CD4-positive, alpha-beta memory T cell (primary cell): ENCODE results near the gene TLNRD1. TPM values are rescaled to one million over a fixed set of nuclear protein-coding genes. Genes with fewer than 3 reads are reported as not detected.

Source experiments
- CTCF ChIA-PET: fragments of 350-600 bp; sonication (Branson Sonifier 250); formaldehyde crosslinking; loops from one replicate; lab custom pipeline; 2021; ENCODE audit warnings: inconsistent platforms; ENCODE audit not compliant: partially characterized antibody; lab: Charles Lee
- POLR2A ChIA-PET: fragments of 350-600 bp; sonication (Branson Sonifier 250); formaldehyde crosslinking; loops from one replicate; lab custom pipeline; 2021; ENCODE audit not compliant: partially characterized antibody; lab: Charles Lee
- DNase-seq, 5 donors: peaks; one replicate each; pipeline versions ENCODE4 v3.0.0 to v3.0.0-alpha.2; 2020 to 2022; ENCODE audit warnings: mixed read lengths in 1 of 5
- H3K27ac ChIP-seq: one replicate; pipeline ENCODE4 v1.7.0; 2013; ENCODE audit warnings: low read depth, low read length
- H3K27me3 ChIP-seq: 2 replicates; pipeline ENCODE4 v1.7.0; 2013; ENCODE audit warnings: mild to moderate bottlenecking, low read length, moderate library complexity; ENCODE audit not compliant: insufficient read depth
- H3K36me3 ChIP-seq: 2 replicates; pipeline ENCODE4 v1.7.0; 2013; ENCODE audit warnings: mild to moderate bottlenecking, low read length, moderate library complexity; ENCODE audit not compliant: insufficient read depth
- H3K4me1 ChIP-seq: 2 replicates; pipeline ENCODE4 v1.7.0; 2013; ENCODE audit warnings: mild to moderate bottlenecking, low read length, moderate library complexity; ENCODE audit not compliant: insufficient read depth
- H3K4me3 ChIP-seq, 2 donors: one replicate each; pipeline ENCODE4 v1.7.0; 2013; ENCODE audit warnings: low read length in 2 of 2, mild to moderate bottlenecking in 1 of 2
- H3K9me3 ChIP-seq, 2 donors: one replicate each; pipeline ENCODE4 v1.7.0; 2013; ENCODE audit warnings: low read length in 2 of 2, control low read depth in 1 of 2; ENCODE audit not compliant: control insufficient read depth in 1 of 2
- H3K27ac Mint-ChIP-seq, 7 donors: one replicate each; pipeline ENCODE4 v1.8.0; 2020 to 2021; ENCODE audit warnings: mixed read lengths in 7 of 7, mild to moderate bottlenecking in 6 of 7, inconsistent platforms in 3 of 7, moderate library complexity in 3 of 7
- H3K27me3 Mint-ChIP-seq, 2 donors: one replicate each; pipeline ENCODE4 v1.8.0; 2020 to 2021; ENCODE audit warnings: mixed read lengths in 2 of 2
- H3K36me3 Mint-ChIP-seq, 2 donors: one replicate each; pipeline ENCODE4 v1.8.0; 2020 to 2021; ENCODE audit warnings: mixed read lengths in 2 of 2, inconsistent platforms in 1 of 2, mild to moderate bottlenecking in 1 of 2
- H3K4me1 Mint-ChIP-seq, 4 donors: one replicate each; pipeline ENCODE4 v1.8.0; 2020 to 2021; ENCODE audit warnings: mixed read lengths in 4 of 4, mild to moderate bottlenecking in 1 of 4
- H3K4me3 Mint-ChIP-seq, 8 donors: one replicate each; pipeline ENCODE4 v1.8.0; 2020 to 2021; ENCODE audit warnings: mixed read lengths in 8 of 8, mild to moderate bottlenecking in 7 of 8, moderate library complexity in 6 of 8, inconsistent platforms in 3 of 8
- H3K9me3 Mint-ChIP-seq, 8 donors: one replicate each; pipeline ENCODE4 v1.8.0; 2020 to 2021; ENCODE audit warnings: mixed read lengths in 8 of 8, mild to moderate bottlenecking in 5 of 8, inconsistent platforms in 3 of 8, moderate library complexity in 1 of 8
- intact Hi-C: fragments of 100-400 bp; cut with micrococcal nuclease; formaldehyde crosslinking; loops from one replicate; pipeline ENCODE4 v1.15.1; 2023
- polyA plus RNA-seq, 2 donors: library from polyadenylated mRNA; unstranded; fragments of 300-500 nt; fragmentation: Illumina TruSeq; gene quantifications; one replicate each; pipeline ENCODE4 v1.2.3, GENCODE V29; 2021
- total RNA-seq, 2 experiments: library from RNA; stranded (reverse); gene quantifications; one replicate each; pipeline ENCODE4 v1.2.3, GENCODE V29; 2021

TLNRD1 gene
- total and polyA plus RNA-seq, 4 experiments from 2014 or later: 2.4 to 29.8 (median 17.5) TPM

DNA sequence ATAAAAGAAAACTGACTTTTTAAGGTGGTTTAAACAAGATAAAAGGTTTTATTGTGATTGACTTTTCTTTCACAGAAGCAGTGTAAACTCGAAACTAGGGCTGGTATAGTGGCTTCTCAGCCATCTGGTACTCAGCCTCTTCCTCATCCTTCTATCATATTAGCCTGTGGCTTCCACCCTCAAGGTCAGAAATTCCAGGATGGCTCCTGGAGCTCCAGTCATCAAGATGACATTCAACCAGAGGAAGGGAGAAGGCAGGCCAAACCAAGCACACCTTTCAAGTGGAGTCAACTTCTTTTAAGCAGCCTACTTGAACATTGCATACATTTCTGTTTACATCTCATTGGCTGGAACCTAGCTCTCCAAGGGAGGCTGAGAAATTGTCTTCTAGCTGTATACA lies 9.8 kb upstream of the TLNRD1 start:
- ChIA-PET CTCF (interaction anchor here (1.4 to 5.9 kb wide), 5 partner anchors 10 to 285 kb away, joined by 3 to 45 read pairs (median 13); partner anchors contain the start of gene TLNRD1), POLR2A (interaction anchor here (0.9 to 8.2 kb wide), 4 partner anchors 11 to 318 kb away, joined by 3 to 109 read pairs (median 6); partner anchors contain the start of gene TLNRD1)
- Histone ChIP-seq H3K27ac (no peak overlapping the region), H3K27me3 (no peaks in the 10 kb centered on the region), H3K36me3 (no peaks in the 10 kb centered on the region), H3K4me3 (no peak overlapping the region), H3K9me3 (no peaks in the 10 kb centered on the region), H3K4me1 (peaks cover 49% of the 10 kb centered on the region)
- peak overlapping the region in 3 of 8 donors; percentile 13 to 55 (median 20) for H3K4me3 Mint-ChIP-seq
- peak overlapping the region in 6 of 7 donors; percentile 22 to 67 (median 40) for H3K27ac Mint-ChIP-seq
- peaks cover 0 to 20% of the 10 kb centered on the region in 2 donors for H3K36me3 Mint-ChIP-seq
- DNase-seq: no peak
- peaks cover 0 to 2% (median 0%) of the 10 kb centered on the region in 8 donors for H3K9me3 Mint-ChIP-seq
- H3K4me1 Mint-ChIP-seq: peaks cover 35 to 67% (median 50%) of the 10 kb centered on the region in 4 donors
- intact Hi-C loops: loop anchor here (10.0 kb wide), 1 partner anchor 936 kb away; the partner anchor contains the start of gene ZFAND6
- H3K27me3 Mint-ChIP-seq: no peaks in the 10 kb centered on the region

GRCh38 chr15:80991421-80991820 lies 9.3 kb upstream of the TLNRD1 start:
- intact Hi-C loops: loop anchor here (10.0 kb wide), 1 partner anchor 937 kb away; the partner anchor contains the start of gene ZFAND6
- H3K4me3 ChIP-seq: no peak overlapping the region
- POLR2A ChIA-PET: interaction anchor here (1.1 to 8.2 kb wide), 3 partner anchors 10 to 317 kb away, joined by 3 to 109 read pairs (median 8); partner anchors contain the start of gene TLNRD1
- no peaks in the 10 kb centered on the region for H3K27me3 ChIP-seq
- no peaks in the 10 kb centered on the region for H3K36me3 ChIP-seq
- CTCF ChIA-PET: interaction anchor here (2.0 to 5.9 kb wide), 4 partner anchors 9 to 275 kb away, joined by 6 to 45 read pairs (median 16); partner anchors contain the start of gene TLNRD1
- no peaks in the 10 kb centered on the region for H3K9me3 ChIP-seq
- peaks cover 34 to 64% (median 48%) of the 10 kb centered on the region in 4 donors for H3K4me1 Mint-ChIP-seq
- peaks cover 0 to 5% (median 0%) of the 10 kb centered on the region in 8 donors for H3K9me3 Mint-ChIP-seq
- H3K27me3 Mint-ChIP-seq: no peaks in the 10 kb centered on the region
- peaks cover 0 to 17% of the 10 kb centered on the region in 2 donors for H3K36me3 Mint-ChIP-seq
- H3K27ac ChIP-seq: no peak overlapping the region
- peak overlapping the region in 6 of 7 donors; percentile 22 to 67 (median 40) for H3K27ac Mint-ChIP-seq
- H3K4me1 ChIP-seq: peaks cover 44% of the 10 kb centered on the region
- DNase-seq: no peak
- peak overlapping the region in 4 of 8 donors; percentile 13 to 55 (median 28) for H3K4me3 Mint-ChIP-seq

GRCh38 chr15:80992006-80992405 lies 8.7 kb upstream of the TLNRD1 start:
- Histone ChIP-seq H3K36me3 (no peaks in the 10 kb centered on the region), H3K27me3 (no peaks in the 10 kb centered on the region), H3K4me1 (peaks cover 38% of the 10 kb centered on the region), H3K9me3 (no peaks in the 10 kb centered on the region), H3K4me3 (no peak overlapping the region), H3K27ac (no peak overlapping the region)
- no peak overlapping the region for H3K4me3 Mint-ChIP-seq
- H3K4me1 Mint-ChIP-seq: peaks cover 29 to 59% (median 42%) of the 10 kb centered on the region in 4 donors
- ChIA-PET CTCF (interaction anchor here (2.0 to 5.9 kb wide), 4 partner anchors 9 to 274 kb away, joined by 6 to 45 read pairs (median 16); partner anchors contain the start of gene TLNRD1), POLR2A (interaction anchor here (1.1 to 8.2 kb wide), 2 partner anchors 10 to 310 kb away, joined by 3 to 109 read pairs; partner anchors contain the start of gene TLNRD1)
- no peaks in the 10 kb centered on the region for H3K27me3 Mint-ChIP-seq
- peak overlapping the region in 2 of 7 donors; percentile 23 to 63 for H3K27ac Mint-ChIP-seq
- peaks cover 0 to 5% (median under 1%) of the 10 kb centered on the region in 8 donors for H3K9me3 Mint-ChIP-seq
- DNase-seq: no peak
- peaks cover 0 to 17% of the 10 kb centered on the region in 2 donors for H3K36me3 Mint-ChIP-seq
- intact Hi-C loops: loop anchor here (10.0 kb wide), 1 partner anchor 937 kb away; the partner anchor contains the start of gene ZFAND6

- Mint-ChIP-seq H3K36me3 (peaks cover 0 to 17% of the 10 kb centered on the region in 2 donors), H3K4me3 (no peak overlapping the region), H3K27me3 (no peaks in the 10 kb centered on the region), H3K9me3 (peaks cover 0 to 5% (median 2%) of the 10 kb centered on the region in 8 donors), H3K4me1 (peaks cover 28 to 60% (median 40%) of the 10 kb centered on the region in 4 donors), H3K27ac (peak overlapping the region in 1 of 7 donors; percentile 53)
- H3K27ac ChIP-seq: no peak overlapping the region
- POLR2A ChIA-PET: interaction anchor here (8.2 kb wide), 1 partner anchor 9 kb away, joined by 109 read pairs; the partner anchor contains the start of gene TLNRD1
- CTCF ChIA-PET: interaction anchor here (2.2 to 5.9 kb wide), 3 partner anchors 17 to 274 kb away, joined by 6 to 45 read pairs (median 18); no protein-coding TSS in a partner anchor
- peaks cover 34% of the 10 kb centered on the region for H3K4me1 ChIP-seq
- no peak for DNase-seq
- no peaks in the 10 kb centered on the region for H3K27me3 ChIP-seq
- intact Hi-C loops: loop anchor here (10.0 kb wide), 1 partner anchor 938 kb away; the partner anchor contains the start of gene ZFAND6
- no peaks in the 10 kb centered on the region for H3K9me3 ChIP-seq
- no peak overlapping the region for H3K4me3 ChIP-seq
- H3K36me3 ChIP-seq: no peaks in the 10 kb centered on the region
These were observed 8.3 kb upstream of the TLNRD1 start for GRCh38 chr15:80992441-80992840.

DNA sequence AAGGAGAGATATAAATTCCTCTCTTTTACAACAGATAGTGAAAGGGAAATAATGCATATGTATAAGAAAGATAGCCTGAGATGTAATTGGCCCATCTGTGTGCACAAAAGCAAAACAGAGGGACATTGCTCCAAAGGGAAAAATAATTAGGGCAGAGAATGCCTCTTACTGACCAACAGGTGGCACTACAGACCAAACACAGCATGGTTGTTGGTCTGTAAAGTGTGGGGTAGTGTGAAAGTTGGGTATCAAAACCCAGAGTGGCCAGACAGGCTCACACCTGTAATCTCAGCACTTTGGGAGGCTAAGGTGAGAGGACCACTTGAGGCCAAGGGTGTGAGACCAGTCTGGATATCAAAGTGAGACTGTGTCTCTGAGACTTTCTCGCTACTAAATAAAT lies 4.5 kb upstream of the TLNRD1 start:
- no peak overlapping the region for H3K4me3 Mint-ChIP-seq
- peaks cover 18% of the 10 kb centered on the region for H3K4me1 ChIP-seq
- H3K4me3 ChIP-seq: no peak overlapping the region
- H3K9me3 Mint-ChIP-seq: peaks cover 0 to 5% (median 3%) of the 10 kb centered on the region in 8 donors
- POLR2A ChIA-PET: no interaction called here
- peak overlapping the region in 1 of 7 donors; percentile 11 for H3K27ac Mint-ChIP-seq
- peaks cover 0 to 6% of the 10 kb centered on the region in 2 donors for H3K36me3 Mint-ChIP-seq
- no peak overlapping the region for H3K27ac ChIP-seq
- H3K9me3 ChIP-seq: no peaks in the 10 kb centered on the region
- H3K4me1 Mint-ChIP-seq: peaks cover 23 to 48% (median 34%) of the 10 kb centered on the region in 4 donors
- H3K27me3 Mint-ChIP-seq: peaks cover 0 to 1% of the 10 kb centered on the region in 2 donors
- H3K36me3 ChIP-seq: no peaks in the 10 kb centered on the region
- intact Hi-C loops: loop anchor here (1.0 to 10.0 kb wide), 3 partner anchors 112 to 941 kb away; partner anchors contain the start of gene ZFAND6
- CTCF ChIA-PET: interaction anchor here (1.3 to 6.3 kb wide), 2 partner anchors 111 to 270 kb away, joined by 7 to 42 read pairs; no protein-coding TSS in a partner anchor
- H3K27me3 ChIP-seq: no peaks in the 10 kb centered on the region
- DNase-seq: peak in 1 of 5 donors; percentile 15

GRCh38 chr15:80997692-80998091 lies 3.0 kb upstream of the TLNRD1 start:
- ChIA-PET POLR2A (no interaction called here), CTCF (interaction anchor here (0.6 to 6.3 kb wide), 4 partner anchors 9 to 268 kb away, joined by 3 to 42 read pairs (median 12); no protein-coding TSS in a partner anchor)
- Histone ChIP-seq H3K9me3 (no peaks in the 10 kb centered on the region), H3K4me3 (no peak overlapping the region), H3K4me1 (peaks cover 18% of the 10 kb centered on the region), H3K36me3 (no peaks in the 10 kb centered on the region), H3K27me3 (no peaks in the 10 kb centered on the region), H3K27ac (no peak overlapping the region)
- no peak for DNase-seq
- Mint-ChIP-seq H3K9me3 (peaks cover 0 to 5% (median 3%) of the 10 kb centered on the region in 8 donors), H3K4me1 (peaks cover 15 to 41% (median 28%) of the 10 kb centered on the region in 4 donors), H3K27ac (peak overlapping the region in 3 of 7 donors; percentile 8 to 97 (median 63)), H3K36me3 (peaks cover 0 to 6% of the 10 kb centered on the region in 2 donors), H3K4me3 (no peak overlapping the region), H3K27me3 (peaks cover 0 to 1% of the 10 kb centered on the region in 2 donors)
- intact Hi-C loops: loop anchor here (10.0 kb wide), 1 partner anchor 943 kb away; the partner anchor contains the start of gene ZFAND6
